OCI-LY3 (cell line): Measurements from ENCODE around the gene PRKD3.

Source experiments
- EZH2phosphoT487 ChIP-seq: fragments of 200-600 bp; shearing (Covaris generic); IDR thresholded peaks from 2 replicates; pipeline ENCODE4 v1.6.1; 2018; ENCODE audit warnings: antibody characterized with exemption, mixed run types, low read depth
- TF ChIP-seq, protein P1 (sequence below): fragments of 200-600, 300-600 bp; sonication (generic); IDR thresholded peaks from 2 replicates; pipeline ENCODE4 v1.5.1; 2014; ENCODE audit warnings: antibody characterized with exemption, low read length, low read depth

DNA sequence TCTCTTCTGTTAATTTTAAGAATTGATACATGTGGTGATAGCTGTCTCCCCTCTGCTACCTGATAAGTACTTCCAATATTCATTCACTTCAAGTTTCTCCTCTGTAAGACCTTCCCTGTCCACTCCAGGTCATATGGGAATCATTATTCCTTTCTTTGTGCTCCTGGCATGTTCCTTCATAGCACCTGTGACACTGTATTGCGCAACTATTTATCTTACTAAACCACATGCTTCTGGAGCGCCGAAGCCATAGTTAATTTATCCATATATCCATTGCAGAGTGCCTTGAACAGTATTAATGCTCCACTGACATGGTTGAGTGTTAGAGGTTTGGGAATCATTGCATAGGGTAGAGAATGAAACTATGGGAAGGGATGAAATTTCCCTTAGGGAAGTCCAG is 7.9 kb upstream of the PRKD3 start:
- TF ChIP-seq, protein P1, sequence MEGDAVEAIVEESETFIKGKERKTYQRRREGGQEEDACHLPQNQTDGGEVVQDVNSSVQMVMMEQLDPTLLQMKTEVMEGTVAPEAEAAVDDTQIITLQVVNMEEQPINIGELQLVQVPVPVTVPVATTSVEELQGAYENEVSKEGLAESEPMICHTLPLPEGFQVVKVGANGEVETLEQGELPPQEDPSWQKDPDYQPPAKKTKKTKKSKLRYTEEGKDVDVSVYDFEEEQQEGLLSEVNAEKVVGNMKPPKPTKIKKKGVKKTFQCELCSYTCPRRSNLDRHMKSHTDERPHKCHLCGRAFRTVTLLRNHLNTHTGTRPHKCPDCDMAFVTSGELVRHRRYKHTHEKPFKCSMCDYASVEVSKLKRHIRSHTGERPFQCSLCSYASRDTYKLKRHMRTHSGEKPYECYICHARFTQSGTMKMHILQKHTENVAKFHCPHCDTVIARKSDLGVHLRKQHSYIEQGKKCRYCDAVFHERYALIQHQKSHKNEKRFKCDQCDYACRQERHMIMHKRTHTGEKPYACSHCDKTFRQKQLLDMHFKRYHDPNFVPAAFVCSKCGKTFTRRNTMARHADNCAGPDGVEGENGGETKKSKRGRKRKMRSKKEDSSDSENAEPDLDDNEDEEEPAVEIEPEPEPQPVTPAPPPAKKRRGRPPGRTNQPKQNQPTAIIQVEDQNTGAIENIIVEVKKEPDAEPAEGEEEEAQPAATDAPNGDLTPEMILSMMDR = no peak
- TF ChIP-seq EZH2phosphoT487 = no peak
